Nephron progenitor cell (in vitro differentiated cells): ENCODE measurements around the gene DPY30.
"Not testable (repeated sequence)": the region's sequence is repeated elsewhere in the genome, so short reads cannot be mapped to it uniquely, and the experiment has no call there.

Experiments
- DNase-seq: peaks from one replicate; pipeline ENCODE4 v3.0.0; 2021
- H3K27ac Mint-ChIP-seq: 2 replicates; pipeline ENCODE4 v1.8.0; 2021; ENCODE audit warnings: mild to moderate bottlenecking, moderate library complexity, mixed read lengths
- H3K27me3 Mint-ChIP-seq: 2 replicates; pipeline ENCODE4 v1.8.0; 2021; ENCODE audit warnings: mild to moderate bottlenecking, low read depth, mixed read lengths; ENCODE audit not compliant: poor library complexity
- H3K36me3 Mint-ChIP-seq: 2 replicates; pipeline ENCODE4 v1.8.0; 2021; ENCODE audit warnings: low read depth, mixed read lengths
- H3K4me1 Mint-ChIP-seq: 2 replicates; pipeline ENCODE4 v1.8.0; 2021; ENCODE audit warnings: mixed read lengths
- H3K4me3 Mint-ChIP-seq: 2 replicates; pipeline ENCODE4 v1.8.0; 2021; ENCODE audit warnings: mild to moderate bottlenecking, moderate library complexity, mixed read lengths
- H3K9me3 Mint-ChIP-seq: 2 replicates; pipeline ENCODE4 v1.8.0; 2021; ENCODE audit warnings: mild to moderate bottlenecking, moderate library complexity, mixed read lengths
- CTCF ChIP-seq: fragments of 200-600 bp; sonication (generic); IDR thresholded peaks from 2 replicates; pipeline ENCODE4 v1.5.0; 2021; ENCODE audit warnings: antibody characterized with exemption

The DPY30 gene

GRCh38 chr2:32051836-32052439, 12.3 kb upstream of the DPY30 start:
- no peak for DNase-seq
- Mint-ChIP-seq H3K4me1 (no peaks in the 10 kb centered on the region), H3K4me3 (no peak overlapping the region), H3K27ac (no peak overlapping the region), H3K27me3 (no peaks in the 10 kb centered on the region), H3K9me3 (no peaks in the 10 kb centered on the region), H3K36me3 (no peaks in the 10 kb centered on the region)
- no peak for TF ChIP-seq CTCF

GRCh38 chr2:32043561-32043960, 4.0 kb upstream of the DPY30 start:
- Mint-ChIP-seq H3K4me3 (no peak overlapping the region), H3K27ac (no peak overlapping the region), H3K4me1 (peaks cover 21% of the 10 kb centered on the region), H3K36me3 (no peaks in the 10 kb centered on the region), H3K27me3 (no peaks in the 10 kb centered on the region), H3K9me3 (no peaks in the 10 kb centered on the region)
- TF ChIP-seq CTCF: no peak
- DNase-seq: no peak

GRCh38 chr2:32034198-32034887, 5.3 kb downstream of the DPY30 start:
- H3K4me3 Mint-ChIP-seq, DNase-seq, H3K27me3 Mint-ChIP-seq, H3K9me3 Mint-ChIP-seq: not testable (repeated sequence)
- Mint-ChIP-seq H3K36me3 (peaks cover 42% of the 10 kb centered on the region), H3K4me1 (peaks cover 24% of the 10 kb centered on the region), H3K27ac (peak overlapping the region; percentile 70)

- H3K27ac Mint-ChIP-seq, H3K27me3 Mint-ChIP-seq, H3K9me3 Mint-ChIP-seq, DNase-seq, H3K4me3 Mint-ChIP-seq, H3K4me1 Mint-ChIP-seq: not testable (repeated sequence)
- H3K36me3 Mint-ChIP-seq: peaks cover 42% of the 10 kb centered on the region
These were observed 20.7 kb downstream of the DPY30 start for GRCh38 chr2:32018789-32019482.

GRCh38 chr2:32012872-32013271, 26.7 kb downstream of the DPY30 start:
- peak overlapping the region; percentile 69 for H3K27ac Mint-ChIP-seq
- no peaks in the 10 kb centered on the region for H3K9me3 Mint-ChIP-seq
- H3K4me3 Mint-ChIP-seq: no peak overlapping the region
- no peak for DNase-seq
- H3K4me1 Mint-ChIP-seq: peaks cover 34% of the 10 kb centered on the region
- H3K27me3 Mint-ChIP-seq: no peaks in the 10 kb centered on the region
- H3K36me3 Mint-ChIP-seq: peaks cover 33% of the 10 kb centered on the region
- TF ChIP-seq CTCF: no peak

GRCh38 chr2:32011485-32011960, 28.1 kb downstream of the DPY30 start:
- TF ChIP-seq CTCF: no peak
- no peak for DNase-seq
- no peaks in the 10 kb centered on the region for H3K27me3 Mint-ChIP-seq
- no peaks in the 10 kb centered on the region for H3K9me3 Mint-ChIP-seq
- H3K27ac Mint-ChIP-seq: no peak overlapping the region
- H3K36me3 Mint-ChIP-seq: peaks cover 26% of the 10 kb centered on the region
- peak overlapping the region; percentile 88 for H3K4me3 Mint-ChIP-seq
- H3K4me1 Mint-ChIP-seq: peaks cover 44% of the 10 kb centered on the region
